ENCODE results near the gene UBE2L3. TPM values are rescaled to one million over a fixed set of nuclear protein-coding genes. Genes with fewer than 3 reads are reported as not detected.
"Not testable (repeated sequence)": the region's sequence is repeated elsewhere in the genome, so short reads cannot be mapped to it uniquely, and the experiment has no call there.

UBE2L3 gene
- total RNA-seq, 1 donor from 2014 or later: 87.5 TPM

GRCh38 chr22:21598302-21598701 is 30.8 kb downstream of the UBE2L3 start:
- DNase-seq (ENCODE audit: extremely low read depth, low read depth, low spot score): no peak

- DNase-seq (ENCODE audit: extremely low read depth, low read depth, low spot score): no peak
Observed at GRCh38 chr22:21599053-21599893, 31.8 kb downstream of the UBE2L3 start.

- DNase-seq (ENCODE audit: extremely low read depth, low read depth, low spot score): no peak
Observed at GRCh38 chr22:21602579-21602978, 35.1 kb downstream of the UBE2L3 start.

- DNase-seq (ENCODE audit: extremely low read depth, low read depth, low spot score): no peak
Observed at GRCh38 chr22:21603973-21604372, 36.5 kb downstream of the UBE2L3 start.

GRCh38 chr22:21605887-21606564 is 38.5 kb downstream of the UBE2L3 start:
- no peak for DNase-seq (ENCODE audit: extremely low read depth, low read depth, low spot score)

GRCh38 chr22:21606775-21607174 is 39.3 kb downstream of the UBE2L3 start:
- DNase-seq (ENCODE audit: extremely low read depth, low read depth, low spot score): no peak

- not testable (repeated sequence) for DNase-seq (ENCODE audit: extremely low read depth, low read depth, low spot score)
Observed at GRCh38 chr22:21609556-21610157, 42.1 kb downstream of the UBE2L3 start.

GRCh38 chr22:21611210-21611977 is 43.9 kb downstream of the UBE2L3 start:
- no peak for DNase-seq (ENCODE audit: extremely low read depth, low read depth, low spot score)

- no peak for DNase-seq (ENCODE audit: extremely low read depth, low read depth, low spot score)
Observed at GRCh38 chr22:21612858-21613257, 45.3 kb downstream of the UBE2L3 start.

GRCh38 chr22:21613553-21614233 is 46.2 kb downstream of the UBE2L3 start:
- no peak for DNase-seq (ENCODE audit: extremely low read depth, low read depth, low spot score)

- DNase-seq (ENCODE audit: extremely low read depth, low read depth, low spot score): no peak
Observed at GRCh38 chr22:21615731-21616130, 48.2 kb downstream of the UBE2L3 start.

GRCh38 chr22:21617337-21617736 is 49.8 kb downstream of the UBE2L3 start:
- DNase-seq (ENCODE audit: extremely low read depth, low read depth, low spot score): not testable (repeated sequence)

GRCh38 chr22:21621025-21621424 is 53.5 kb downstream of the UBE2L3 start:
- no peak for DNase-seq (ENCODE audit: extremely low read depth, low read depth, low spot score)

GRCh38 chr22:21622011-21622918 is 54.8 kb downstream of the UBE2L3 start:
- no peak for DNase-seq (ENCODE audit: extremely low read depth, low read depth, low spot score)

GRCh38 chr22:21622919-21623647 is 55.6 kb downstream of the UBE2L3 start:
- no peak for DNase-seq (ENCODE audit: extremely low read depth, low read depth, low spot score)

GRCh38 chr22:21623648-21623970 is 56.1 kb downstream of the UBE2L3 start:
- no peak for DNase-seq (ENCODE audit: extremely low read depth, low read depth, low spot score)

- DNase-seq (ENCODE audit: extremely low read depth, low read depth, low spot score): no peak
Observed at GRCh38 chr22:21624120-21624879, 56.8 kb downstream of the UBE2L3 start.

Data from glomerular endothelial cell (primary cell).